Bronchial epithelial cell (primary cell): ENCODE data around the gene PHF14. TPM values are rescaled to one million over a fixed set of nuclear protein-coding genes. Genes with fewer than 3 reads are reported as not detected.

Experiments
- DNase-seq: peaks from one replicate; pipeline ENCODE4 v3.0.0-alpha.2; 2010; ENCODE audit warnings: low read depth
- FAIRE-seq: peaks from 2 replicates; lab custom pipeline; 2011; peaks lifted over from hg19 to GRCh38; lab: Jason Lieb, UNC
- H3K27me3 ChIP-seq: 2 replicates; pipeline ENCODE4 v1.5.1; 2011; ENCODE audit warnings: low read length; ENCODE audit not compliant: control insufficient read depth, insufficient read depth
- H3K36me3 ChIP-seq: 2 replicates; pipeline ENCODE4 v1.5.1; 2011; ENCODE audit warnings: low read length; ENCODE audit not compliant: control insufficient read depth, insufficient read depth
- H3K4me3 ChIP-seq: 2 replicates; pipeline ENCODE4 v1.5.1; 2011; ENCODE audit warnings: mild to moderate bottlenecking, low read depth, low read length, control low read depth
- total RNA-seq: library from RNA; depleted of rRNA; stranded (reverse); fragments of >200 nt; gene quantifications from 2 replicates; pipeline ENCODE4 v1.2.1, GENCODE V29; 2014
- TF ChIP-seq, protein P1 (sequence below): IDR thresholded peaks from 2 replicates; pipeline ENCODE4 v1.5.1; 2011; ENCODE audit warnings: mild to moderate bottlenecking, moderate library complexity, low read length, control low read depth, inconsistent platforms; ENCODE audit not compliant: insufficient read depth, severe bottlenecking

Gene PHF14
- total RNA-seq, 1 donor from 2014 or later = 17.4 TPM

DNA sequence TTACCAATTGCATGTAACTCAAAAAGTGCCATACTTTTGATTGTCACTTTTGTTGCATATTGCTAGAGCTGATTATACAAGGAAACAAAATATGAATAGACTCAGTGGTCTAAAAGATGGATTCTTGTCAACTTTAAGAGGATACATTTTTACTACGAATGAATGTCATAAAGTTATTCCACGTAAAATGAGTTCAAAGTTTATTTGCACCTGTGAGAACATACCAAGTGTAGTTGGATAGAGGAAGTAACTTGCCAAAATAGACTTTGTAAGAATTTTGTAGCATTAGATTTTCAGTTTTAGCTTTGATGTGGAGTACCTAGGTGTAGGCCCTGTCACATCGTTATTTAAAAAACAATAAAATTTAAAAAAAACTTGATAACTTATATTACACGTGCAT, 106.2 kb downstream of the PHF14 start:
- Histone ChIP-seq H3K4me3 (no peak overlapping the region), H3K27me3 (no peaks in the 10 kb centered on the region), H3K36me3 (no peaks in the 10 kb centered on the region)
- FAIRE-seq = no peak
- DNase-seq = no peak
- TF ChIP-seq, protein P1, sequence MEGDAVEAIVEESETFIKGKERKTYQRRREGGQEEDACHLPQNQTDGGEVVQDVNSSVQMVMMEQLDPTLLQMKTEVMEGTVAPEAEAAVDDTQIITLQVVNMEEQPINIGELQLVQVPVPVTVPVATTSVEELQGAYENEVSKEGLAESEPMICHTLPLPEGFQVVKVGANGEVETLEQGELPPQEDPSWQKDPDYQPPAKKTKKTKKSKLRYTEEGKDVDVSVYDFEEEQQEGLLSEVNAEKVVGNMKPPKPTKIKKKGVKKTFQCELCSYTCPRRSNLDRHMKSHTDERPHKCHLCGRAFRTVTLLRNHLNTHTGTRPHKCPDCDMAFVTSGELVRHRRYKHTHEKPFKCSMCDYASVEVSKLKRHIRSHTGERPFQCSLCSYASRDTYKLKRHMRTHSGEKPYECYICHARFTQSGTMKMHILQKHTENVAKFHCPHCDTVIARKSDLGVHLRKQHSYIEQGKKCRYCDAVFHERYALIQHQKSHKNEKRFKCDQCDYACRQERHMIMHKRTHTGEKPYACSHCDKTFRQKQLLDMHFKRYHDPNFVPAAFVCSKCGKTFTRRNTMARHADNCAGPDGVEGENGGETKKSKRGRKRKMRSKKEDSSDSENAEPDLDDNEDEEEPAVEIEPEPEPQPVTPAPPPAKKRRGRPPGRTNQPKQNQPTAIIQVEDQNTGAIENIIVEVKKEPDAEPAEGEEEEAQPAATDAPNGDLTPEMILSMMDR = no peak

- Histone ChIP-seq H3K4me3 (no peak overlapping the region), H3K27me3 (no peaks in the 10 kb centered on the region), H3K36me3 (no peaks in the 10 kb centered on the region)
- no peak for DNase-seq
- no peak for FAIRE-seq
- TF ChIP-seq, protein P1 = no peak
Measured at GRCh38 chr7:11082121-11082520, 108.4 kb downstream of the PHF14 start.

- Histone ChIP-seq H3K36me3 (no peaks in the 10 kb centered on the region), H3K4me3 (no peak overlapping the region), H3K27me3 (no peaks in the 10 kb centered on the region)
- DNase-seq (peak; percentile 35), FAIRE-seq (no peak)
- TF ChIP-seq, protein P1 = no peak
Measured at GRCh38 chr7:11082552-11083213, 109.0 kb downstream of the PHF14 start.

DNA sequence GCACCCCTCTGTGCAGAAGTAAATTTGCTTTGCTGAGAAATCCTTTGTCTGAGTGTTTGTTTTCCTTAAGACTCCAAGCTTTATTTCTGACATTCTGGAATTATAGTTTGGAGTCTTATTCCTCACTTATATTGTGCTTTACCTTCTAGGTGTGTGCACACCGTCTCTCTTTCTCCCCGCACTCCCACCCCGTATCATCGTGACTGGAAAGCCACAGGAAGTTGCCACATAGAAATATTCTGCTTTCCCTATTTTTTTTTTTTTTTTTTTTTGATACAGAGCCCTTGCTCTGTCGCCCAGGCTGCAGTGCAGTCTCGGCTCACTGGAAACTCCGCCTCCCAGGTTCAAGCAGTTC, 109.5 kb downstream of the PHF14 start:
- H3K27me3 ChIP-seq = no peaks in the 10 kb centered on the region
- FAIRE-seq (no peak), DNase-seq (no peak)
- H3K36me3 ChIP-seq = no peaks in the 10 kb centered on the region
- TF ChIP-seq, protein P1 = no peak
- H3K4me3 ChIP-seq = no peak overlapping the region

DNA sequence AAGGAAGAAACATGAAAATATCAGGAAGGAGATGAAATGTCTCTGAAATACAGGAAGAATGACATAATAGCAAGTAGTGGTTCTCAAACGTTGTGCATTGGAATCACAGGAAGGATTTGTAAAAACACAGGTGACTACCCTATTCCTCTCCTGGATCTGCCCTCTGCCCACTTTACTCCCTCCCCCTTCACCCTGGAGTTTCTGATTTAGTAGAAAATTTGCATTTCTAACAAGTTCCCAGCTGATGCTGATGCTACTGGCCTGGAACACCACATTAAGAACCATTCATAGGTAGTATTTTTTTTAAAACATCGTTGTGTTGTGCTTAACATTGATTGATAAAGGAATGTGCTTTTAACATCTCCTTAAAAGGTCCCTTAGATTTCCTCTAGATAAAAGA, 130.9 kb downstream of the PHF14 start:
- TF ChIP-seq, protein P1 = no peak
- DNase-seq = no peak
- FAIRE-seq = no peak
- no peaks in the 10 kb centered on the region for H3K36me3 ChIP-seq
- H3K4me3 ChIP-seq = no peak overlapping the region
- H3K27me3 ChIP-seq = no peaks in the 10 kb centered on the region

DNA sequence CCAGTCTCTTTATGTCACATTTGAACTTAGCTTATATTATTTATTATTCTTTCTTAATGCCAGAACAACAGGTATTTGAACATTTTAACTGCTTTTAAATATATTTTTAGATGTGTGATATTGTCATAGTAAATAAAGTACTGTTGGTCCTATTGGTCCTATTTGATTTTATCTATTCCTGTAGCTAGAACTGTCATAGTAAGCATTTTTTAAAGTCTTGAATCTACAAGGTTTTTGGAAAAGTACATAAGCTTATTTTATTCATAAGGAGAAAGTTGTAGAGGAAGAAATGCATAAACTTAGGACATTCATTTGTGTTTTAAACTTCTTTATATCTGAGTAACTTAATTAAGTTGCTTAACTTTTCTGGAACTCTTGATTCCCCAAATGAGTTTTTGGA, 136.0 kb downstream of the PHF14 start:
- Histone ChIP-seq H3K27me3 (no peaks in the 10 kb centered on the region), H3K36me3 (no peaks in the 10 kb centered on the region), H3K4me3 (no peak overlapping the region)
- TF ChIP-seq, protein P1 = no peak
- DNase-seq (no peak), FAIRE-seq (no peak)
